ENCODE measurements around the gene LAPTM5. TPM values are rescaled to one million over a fixed set of nuclear protein-coding genes. Genes with fewer than 3 reads are reported as not detected.

The LAPTM5 gene
- total and polyA plus RNA-seq, 2 of the 13 experiments (the other 11 are each of a cell fraction or from before 2014, with no cell fraction given) = 0.41 to 0.86 TPM

- WGBS (ENCODE audit: low lambda C conversion rate) = 9% methylated on average over 3 of the region's 5 CpGs
- no peak overlapping the region for H3K27ac ChIP-seq (ENCODE audit: extremely low read length, insufficient read depth, low read length)
- FAIRE-seq = no peak
- H2AFZ ChIP-seq (ENCODE audit: low read length) = no peak overlapping the region
- H3K27me3 ChIP-seq (ENCODE audit: control insufficient read depth in 1 of 2, insufficient read depth in 2 of 2, low read length in 2 of 2) = peaks cover 0 to 5% of the 10 kb centered on the region in 2 experiments; a peak in 1 of 5 replicates
- H3K79me2 ChIP-seq (ENCODE audit: insufficient read depth, low read length) = no peaks in the 10 kb centered on the region
- no peak for TF ChIP-seq SAP130 (CRISPR knock-in tag; IDR thresholded peaks at IDR 0.05; ENCODE audit: low read depth)
- no peak for TF ChIP-seq ZMYM4 (CRISPR knock-in tag; IDR thresholded peaks at IDR 0.05)
- no peak for TF ChIP-seq THAP8 (CRISPR knock-in tag; IDR thresholded peaks at IDR 0.05; ENCODE audit: borderline replicate concordance)
- no peak for TF ChIP-seq ATF7-NPFF (CRISPR knock-in tag; IDR thresholded peaks at IDR 0.05; ENCODE audit: low read depth)
- no peak for TF ChIP-seq BCL6 (CRISPR knock-in tag; IDR thresholded peaks at IDR 0.05)
- no peak for TF ChIP-seq ZNF614 (CRISPR knock-in tag; IDR thresholded peaks at IDR 0.05; ENCODE audit: borderline replicate concordance)
- no peak for TF ChIP-seq HOXD1 (CRISPR knock-in tag; IDR thresholded peaks at IDR 0.05)
- TF ChIP-seq ZMAT5 (CRISPR knock-in tag; IDR thresholded peaks at IDR 0.05; ENCODE audit: borderline replicate concordance, low read depth) = no peak
- TF ChIP-seq ZBTB7B (CRISPR knock-in tag; IDR thresholded peaks at IDR 0.05) = no peak
- no peak for ATAC-seq
- BruUV-seq (replicated peaks) = no TSS peak
- in situ Hi-C loops (cut with HindIII; ENCODE audit: extremely low pct_ligation_motif_present, low pct_unique_long_range_greater_than_20kb) = no loop called here
- intact Hi-C loops (cut with micrococcal nuclease; ENCODE audit: unreplicated experiment) = no loop called here
- H3K4me1 ChIP-seq (ENCODE audit: insufficient read depth, low read length) = peaks cover 69% of the 10 kb centered on the region
- POLR2A ChIA-PET = interaction anchor here (1.3 kb wide), 1 partner anchor 69 kb away, joined by 4 read pairs; no protein-coding TSS in a partner anchor
- H3K9me3 ChIP-seq (ENCODE audit: low read length) = no peaks in the 10 kb centered on the region
- no peak overlapping the region for H3K9ac ChIP-seq (ENCODE audit: insufficient read depth, low read depth, low read length)
- H3K36me3 ChIP-seq (replicated peaks in 1 of 2; ENCODE audit: control insufficient read depth in 1 of 2, insufficient read depth in 2 of 2, low read length in 2 of 2) = no peaks in the 10 kb centered on the region
- peak overlapping the region; percentile 18 for H3K4me2 ChIP-seq (ENCODE audit: low read depth, low read length)
- no peaks in the 10 kb centered on the region for H4K20me1 ChIP-seq (ENCODE audit: insufficient read depth, low read length)
- CTCF ChIA-PET (ENCODE audit: low intra/inter-chr PET ratio, low total read pairs) = no interaction called here
- DNase-seq (ENCODE audit: low spot score) = no peak
- H3K4me3 ChIP-seq (replicated peaks in 1 of 3; ENCODE audit: insufficient read depth in 1 of 3, low read depth in 2 of 3, low read length in 3 of 3) = no peak overlapping the region
Measured at GRCh38 chr1:30787266-30787665, 29.7 kb upstream of the LAPTM5 start.

Data from HepG2 (cell line).